GM12873 (cell line): Measurements from ENCODE around the gene HMGXB4.

ENCODE experiments used
- CTCF ChIP-seq: IDR thresholded peaks from 2 replicates; pipeline ENCODE4 v1.5.1; 2012; ENCODE audit warnings: low read depth, mild to moderate bottlenecking, moderate library complexity, low read length, control low read depth; ENCODE audit not compliant: insufficient read depth; ENCODE audit errors: missing control alignments

The HMGXB4 gene

GRCh38 chr22:35342390-35342789 lies 85.1 kb downstream of the HMGXB4 start:
- TF ChIP-seq CTCF: no peak

- no peak for TF ChIP-seq CTCF
Observed at GRCh38 chr22:35343664-35344550, 86.6 kb downstream of the HMGXB4 start.

GRCh38 chr22:35344956-35345690 lies 87.8 kb downstream of the HMGXB4 start:
- no peak for TF ChIP-seq CTCF
